ENCODE measurements around the gene BICD1.

BICD1 gene

GRCh38 chr12:32418903-32419519, 312.4 kb downstream of the BICD1 start:
- no peak for DNase-seq

GRCh38 chr12:32419520-32419960, 312.9 kb downstream of the BICD1 start:
- peak in 1 of 2 experiments; percentile 15 for DNase-seq

GRCh38 chr12:32420356-32420755, 313.7 kb downstream of the BICD1 start:
- no peak for DNase-seq

- no peak for DNase-seq
Observed at GRCh38 chr12:32423559-32423958, 316.9 kb downstream of the BICD1 start.

- no peak for DNase-seq
Observed at GRCh38 chr12:32431025-32431424, 324.4 kb downstream of the BICD1 start.

Data from Kasumi-1 (cell line).